MM.1S (cell line): Measurements from ENCODE around the gene ARL13A.
"Not testable (repeated sequence)": the region's sequence is repeated elsewhere in the genome, so short reads cannot be mapped to it uniquely, and the experiment has no call there.

Source experiments
- DNase-seq: peaks from one replicate; pipeline ENCODE4 v3.0.0-alpha.2; 2015
- H2AFZ ChIP-seq: fragments of 300-600 bp; sonication (generic); 2 replicates; pipeline ENCODE4 v1.6.0; 2016; ENCODE audit warnings: antibody characterized with exemption, low read length
- H3F3A ChIP-seq: fragments of 300-600 bp; sonication (generic); 2 replicates; pipeline ENCODE4 v1.6.1; 2016; ENCODE audit warnings: mild to moderate bottlenecking, antibody characterized with exemption, low read length, moderate library complexity, mixed read lengths; ENCODE audit not compliant: insufficient read depth
- H3K27ac ChIP-seq: fragments of 300-600 bp; sonication (generic); 2 replicates; pipeline ENCODE4 v1.5.1; 2016; ENCODE audit warnings: mild to moderate bottlenecking, low read length
- H3K27me3 ChIP-seq: fragments of 300-600 bp; sonication (generic); replicated peaks from 2 replicates; pipeline ENCODE4 v1.6.0; 2016; ENCODE audit warnings: low read length; ENCODE audit not compliant: insufficient read depth
- H3K36me3 ChIP-seq: fragments of 300-600 bp; sonication (generic); replicated peaks from 2 replicates; pipeline ENCODE4 v1.6.1; 2016; ENCODE audit warnings: mild to moderate bottlenecking, low read length, mixed read lengths; ENCODE audit not compliant: insufficient read depth
- H3K4me1 ChIP-seq: fragments of 300-600 bp; sonication (generic); 2 replicates; pipeline ENCODE4 v1.6.1; 2016; ENCODE audit warnings: low read length, mixed read lengths
- H3K4me2 ChIP-seq: fragments of 300-600 bp; sonication (generic); 2 replicates; pipeline ENCODE4 v1.6.0; 2016; ENCODE audit warnings: low read depth, low read length
- H3K4me3 ChIP-seq: fragments of 300-600 bp; sonication (generic); 2 replicates; pipeline ENCODE4 v1.5.1; 2016; ENCODE audit warnings: low read length, mixed read lengths
- H3K79me2 ChIP-seq: fragments of 300-600 bp; sonication (generic); 2 replicates; pipeline ENCODE4 v1.6.1; 2016; ENCODE audit warnings: mixed run types, low read length, mixed read lengths
- H3K9ac ChIP-seq: fragments of 300-600 bp; sonication (generic); 2 replicates; pipeline ENCODE4 v1.6.1; 2016; ENCODE audit warnings: low read length, mixed read lengths
- H3K9me2 ChIP-seq: fragments of 300-600 bp; sonication (generic); replicated peaks from 2 replicates; pipeline ENCODE4 v1.6.1; 2016; ENCODE audit warnings: mild to moderate bottlenecking, low read length, mixed read lengths; ENCODE audit not compliant: insufficient read depth
- H3K9me3 ChIP-seq: fragments of 300-600 bp; sonication (generic); replicated peaks from 2 replicates; pipeline ENCODE4 v1.6.1; 2016; ENCODE audit warnings: mild to moderate bottlenecking, low read length, mixed read lengths; ENCODE audit not compliant: insufficient read depth
- H4K20me1 ChIP-seq: fragments of 300-600 bp; sonication (generic); 2 replicates; pipeline ENCODE4 v1.6.1; 2016; ENCODE audit warnings: mild to moderate bottlenecking, low read length, moderate library complexity, mixed read lengths; ENCODE audit not compliant: insufficient read depth
- CTCF ChIP-seq: fragments of 300-600 bp; sonication (generic); IDR thresholded peaks from 2 replicates; pipeline ENCODE4 v1.5.1; 2016; ENCODE audit warnings: antibody characterized with exemption, low read length, mixed read lengths
- EZH2 ChIP-seq: fragments of 300-600 bp; sonication (generic); optimal IDR thresholded peaks from 2 replicates; pipeline ENCODE3; 2017; ENCODE audit warnings: low read depth, mild to moderate bottlenecking, antibody characterized with exemption, low read length, mixed read lengths
- EZH2phosphoT487 ChIP-seq: fragments of 300-600 bp; sonication (generic); IDR thresholded peaks from 2 replicates; pipeline ENCODE4 v1.6.1; 2018; ENCODE audit warnings: antibody characterized with exemption, low read length

Gene ARL13A

GRCh38 chrX:100980608-100981497 lies 11.3 kb downstream of the ARL13A start:
- Histone ChIP-seq H3K9me3 (no peaks in the 10 kb centered on the region), H3K4me3 (no peak overlapping the region), H3K36me3 (no peaks in the 10 kb centered on the region), H3K4me1 (no peaks in the 10 kb centered on the region), H2AFZ (no peak overlapping the region), H3K9me2 (no peaks in the 10 kb centered on the region), H3K27me3 (no peaks in the 10 kb centered on the region), H3K9ac (no peak overlapping the region), H3K27ac (no peak overlapping the region), H3K79me2 (no peaks in the 10 kb centered on the region), H3F3A (no peaks in the 10 kb centered on the region), H3K4me2 (no peak overlapping the region), H4K20me1 (no peaks in the 10 kb centered on the region)
- TF ChIP-seq EZH2 (no peak), EZH2phosphoT487 (no peak), CTCF (no peak)
- no peak for DNase-seq

GRCh38 chrX:100981498-100981845 lies 12.0 kb downstream of the ARL13A start:
- not testable (repeated sequence) for H3K4me1 ChIP-seq, H3K9ac ChIP-seq, DNase-seq, H3K4me3 ChIP-seq, H3K27me3 ChIP-seq, H3F3A ChIP-seq, H3K27ac ChIP-seq, H3K9me3 ChIP-seq, H3K4me2 ChIP-seq, H3K9me2 ChIP-seq, H3K79me2 ChIP-seq, H2AFZ ChIP-seq, H4K20me1 ChIP-seq, H3K36me3 ChIP-seq

- no peak for DNase-seq
- TF ChIP-seq EZH2 = no peak
- no peaks in the 10 kb centered on the region for H3K79me2 ChIP-seq
Measured at GRCh38 chrX:100984818-100985217, 15.3 kb downstream of the ARL13A start.

GRCh38 chrX:100990139-100990538 lies 20.6 kb downstream of the ARL13A start:
- Histone ChIP-seq H3K4me2 (no peak overlapping the region), H2AFZ (no peak overlapping the region), H3K36me3 (no peaks in the 10 kb centered on the region), H3K4me3 (no peak overlapping the region), H3K4me1 (no peaks in the 10 kb centered on the region), H3K9ac (no peak overlapping the region), H4K20me1 (no peaks in the 10 kb centered on the region), H3K9me2 (no peaks in the 10 kb centered on the region), H3K27ac (no peak overlapping the region), H3K79me2 (no peaks in the 10 kb centered on the region), H3K27me3 (no peaks in the 10 kb centered on the region), H3F3A (no peaks in the 10 kb centered on the region), H3K9me3 (no peaks in the 10 kb centered on the region)
- no peak for DNase-seq
- no peak for TF ChIP-seq CTCF
- TF ChIP-seq EZH2phosphoT487 = no peak

More at GRCh38 chrX:100984818-100985217, 15.3 kb downstream of the ARL13A start:
- Histone ChIP-seq H3F3A (no peaks in the 10 kb centered on the region), H3K27me3 (no peaks in the 10 kb centered on the region), H3K4me2 (no peak overlapping the region), H3K27ac (no peak overlapping the region), H3K9me3 (no peaks in the 10 kb centered on the region), H3K9me2 (no peaks in the 10 kb centered on the region), H3K4me3 (no peak overlapping the region), H3K9ac (no peak overlapping the region), H2AFZ (no peak overlapping the region), H3K36me3 (no peaks in the 10 kb centered on the region), H4K20me1 (no peaks in the 10 kb centered on the region), H3K4me1 (no peaks in the 10 kb centered on the region)
